ENCODE results near the gene XAGE1A.
"Not testable (repeated sequence)": the region's sequence is repeated elsewhere in the genome, so short reads cannot be mapped to it uniquely, and the experiment has no call there.

Gene XAGE1A

GRCh38 chrX:52495545-52496418 lies at the start of gene XAGE1A:
Gene XAGE1A (plus strand): TSS chrX:52495808. CDS start chrX:52497362, 1,554 bp downstream.
- H3K4me1 Mint-ChIP-seq; H3K4me3 Mint-ChIP-seq; H3K27ac Mint-ChIP-seq; H3K36me3 Mint-ChIP-seq; ATAC-seq; H3K9me3 Mint-ChIP-seq; DNase-seq (ENCODE audit: low spot score in 2 of 2): not testable (repeated sequence)

GRCh38 chrX:52452031-52452430 lies 43.6 kb upstream of the XAGE1A start:
- H3K36me3 Mint-ChIP-seq; H3K9me3 Mint-ChIP-seq; H3K4me1 Mint-ChIP-seq; DNase-seq (ENCODE audit: low spot score in 2 of 2); H3K27ac Mint-ChIP-seq; H3K4me3 Mint-ChIP-seq; ATAC-seq: not testable (repeated sequence)

- not testable (repeated sequence) for H3K9me3 Mint-ChIP-seq; H3K4me1 Mint-ChIP-seq; H3K4me3 Mint-ChIP-seq; H3K36me3 Mint-ChIP-seq; DNase-seq (ENCODE audit: low spot score in 2 of 2); ATAC-seq; H3K27ac Mint-ChIP-seq
Observed at GRCh38 chrX:52471301-52471700, 24.3 kb upstream of the XAGE1A start.

GRCh38 chrX:52496419-52496772 lies 788 bp downstream of the XAGE1A start:
- H3K9me3 Mint-ChIP-seq; H3K27ac Mint-ChIP-seq; H3K4me1 Mint-ChIP-seq; DNase-seq (ENCODE audit: low spot score in 2 of 2); H3K4me3 Mint-ChIP-seq; ATAC-seq; H3K36me3 Mint-ChIP-seq: not testable (repeated sequence)

- ATAC-seq: not testable (repeated sequence)
Observed at GRCh38 chrX:52501362-52501761, 5.8 kb downstream of the XAGE1A start.

GRCh38 chrX:52504551-52504950 lies 8.9 kb downstream of the XAGE1A start:
- ATAC-seq (no peak), DNase-seq (ENCODE audit: low spot score in 2 of 2) (no peak)
- no peaks in the 10 kb centered on the region for H3K36me3 Mint-ChIP-seq
- no peak overlapping the region for H3K4me3 Mint-ChIP-seq
- H3K9me3 Mint-ChIP-seq: no peaks in the 10 kb centered on the region
- H3K27ac Mint-ChIP-seq: no peak overlapping the region
- H3K4me1 Mint-ChIP-seq: no peaks in the 10 kb centered on the region

More at GRCh38 chrX:52501362-52501761, 5.8 kb downstream of the XAGE1A start:
- not testable (repeated sequence) for H3K36me3 Mint-ChIP-seq; DNase-seq (ENCODE audit: low spot score in 2 of 2); H3K4me3 Mint-ChIP-seq; H3K4me1 Mint-ChIP-seq; H3K27ac Mint-ChIP-seq; H3K9me3 Mint-ChIP-seq

GRCh38 chrX:52507331-52507730 lies 11.7 kb downstream of the XAGE1A start:
- ATAC-seq (no peak), DNase-seq (ENCODE audit: low spot score in 2 of 2) (no peak)
- Mint-ChIP-seq H3K4me3 (no peak overlapping the region), H3K4me1 (no peaks in the 10 kb centered on the region), H3K36me3 (no peaks in the 10 kb centered on the region), H3K9me3 (no peaks in the 10 kb centered on the region), H3K27ac (no peak overlapping the region)

- Mint-ChIP-seq H3K36me3 (no peaks in the 10 kb centered on the region), H3K27ac (no peak overlapping the region), H3K9me3 (no peaks in the 10 kb centered on the region), H3K4me1 (no peaks in the 10 kb centered on the region), H3K4me3 (no peak overlapping the region)
- ATAC-seq: no peak
- DNase-seq (ENCODE audit: low spot score in 2 of 2): no peak
Observed at GRCh38 chrX:52509916-52510315, 14.3 kb downstream of the XAGE1A start.

- not testable (repeated sequence) for ATAC-seq; H3K36me3 Mint-ChIP-seq; H3K4me1 Mint-ChIP-seq; H3K4me3 Mint-ChIP-seq; H3K27ac Mint-ChIP-seq; DNase-seq (ENCODE audit: low spot score in 2 of 2); H3K9me3 Mint-ChIP-seq
Observed at GRCh38 chrX:52511126-52511525, 15.5 kb downstream of the XAGE1A start.

GRCh38 chrX:52516110-52516986 lies 20.7 kb downstream of the XAGE1A start:
- not testable (repeated sequence) for ATAC-seq; H3K9me3 Mint-ChIP-seq; H3K36me3 Mint-ChIP-seq; H3K4me1 Mint-ChIP-seq; H3K27ac Mint-ChIP-seq; H3K4me3 Mint-ChIP-seq; DNase-seq (ENCODE audit: low spot score in 2 of 2)

GRCh38 chrX:52516987-52517325 lies 21.3 kb downstream of the XAGE1A start, which contains the start of gene XAGE1B:
Gene XAGE1B (minus strand): TSS chrX:52517063. CDS start chrX:52515527, 1,536 bp downstream.
- not testable (repeated sequence) for H3K36me3 Mint-ChIP-seq; H3K27ac Mint-ChIP-seq; DNase-seq (ENCODE audit: low spot score in 2 of 2); H3K4me3 Mint-ChIP-seq; H3K9me3 Mint-ChIP-seq; H3K4me1 Mint-ChIP-seq; ATAC-seq

- H3K4me1 Mint-ChIP-seq; H3K4me3 Mint-ChIP-seq; H3K9me3 Mint-ChIP-seq; H3K36me3 Mint-ChIP-seq; ATAC-seq; DNase-seq (ENCODE audit: low spot score in 2 of 2); H3K27ac Mint-ChIP-seq: not testable (repeated sequence)
Observed at GRCh38 chrX:52541051-52541450, 45.4 kb downstream of the XAGE1A start.

GRCh38 chrX:52542311-52542710 lies 46.7 kb downstream of the XAGE1A start:
- H3K4me1 Mint-ChIP-seq: no peaks in the 10 kb centered on the region
- no peaks in the 10 kb centered on the region for H3K9me3 Mint-ChIP-seq
- H3K36me3 Mint-ChIP-seq: no peaks in the 10 kb centered on the region
- H3K27ac Mint-ChIP-seq: no peak overlapping the region
- H3K4me3 Mint-ChIP-seq: no peak overlapping the region
- no peak for ATAC-seq
- DNase-seq (ENCODE audit: low spot score in 2 of 2): no peak

- no peak overlapping the region for H3K27ac Mint-ChIP-seq
- no peaks in the 10 kb centered on the region for H3K36me3 Mint-ChIP-seq
- no peak for DNase-seq (ENCODE audit: low spot score in 2 of 2)
- no peaks in the 10 kb centered on the region for H3K9me3 Mint-ChIP-seq
- no peaks in the 10 kb centered on the region for H3K4me1 Mint-ChIP-seq
- H3K4me3 Mint-ChIP-seq: no peak overlapping the region
- no peak for ATAC-seq
Observed at GRCh38 chrX:52544147-52544840, 48.7 kb downstream of the XAGE1A start.

GRCh38 chrX:52548769-52549168 lies 53.2 kb downstream of the XAGE1A start:
- not testable (repeated sequence) for H3K27ac Mint-ChIP-seq; H3K4me1 Mint-ChIP-seq; H3K4me3 Mint-ChIP-seq; H3K36me3 Mint-ChIP-seq; DNase-seq (ENCODE audit: low spot score in 2 of 2); ATAC-seq; H3K9me3 Mint-ChIP-seq

All from stimulated activated effector memory CD8-positive, alpha-beta T cell treated with anti-CD3 and anti-CD28 coated beads, Interleukin-12 subunit alpha, Interleukin-12 subunit beta, amount 100 ng/mL, for 72 hours (primary cell).